ENCODE data around the gene APBB1IP. TPM values are rescaled to one million over a fixed set of nuclear protein-coding genes. Genes with fewer than 3 reads are reported as not detected.

Gene APBB1IP
- total and polyA plus RNA-seq, 9 donors = 1.4 to 3.4 (median 2.1) TPM

GRCh38 chr10:26524161-26524896 lies 86.2 kb downstream of the APBB1IP start:
- DNase-seq = no peak
- WGBS (ENCODE audit: insufficient coverage) = 51% methylated on average over 2 of the region's 6 CpGs
- no peaks in the 10 kb centered on the region for H3K27me3 ChIP-seq (ENCODE audit: control insufficient read depth, insufficient read depth, low read length)
- no peak overlapping the region for H3K4me3 ChIP-seq (ENCODE audit: low read length)
- no peaks in the 10 kb centered on the region for H3K4me1 ChIP-seq (ENCODE audit: control insufficient read depth, insufficient read depth, low read length)
- H3K36me3 ChIP-seq (ENCODE audit: control insufficient read depth, insufficient read depth, low read length) = no peaks in the 10 kb centered on the region
- H3K9me3 ChIP-seq (replicated peaks; ENCODE audit: control insufficient read depth, low read depth, low read length) = no peaks in the 10 kb centered on the region
- no peak overlapping the region for H3K27ac ChIP-seq (ENCODE audit: low read length)

- Histone ChIP-seq H3K27me3 (ENCODE audit: control insufficient read depth, insufficient read depth, low read length) (no peaks in the 10 kb centered on the region), H3K4me3 (ENCODE audit: low read length) (no peak overlapping the region), H3K9me3 (replicated peaks; ENCODE audit: control insufficient read depth, low read depth, low read length) (no peaks in the 10 kb centered on the region), H3K4me1 (ENCODE audit: control insufficient read depth, insufficient read depth, low read length) (no peaks in the 10 kb centered on the region), H3K36me3 (ENCODE audit: control insufficient read depth, insufficient read depth, low read length) (no peaks in the 10 kb centered on the region), H3K27ac (ENCODE audit: low read length) (no peak overlapping the region)
- WGBS (ENCODE audit: insufficient coverage) = 8% methylated on average over 1 of the region's 3 CpGs
- DNase-seq = peak; percentile 10
These were observed 87.4 kb downstream of the APBB1IP start for GRCh38 chr10:26525586-26525985.

DNA sequence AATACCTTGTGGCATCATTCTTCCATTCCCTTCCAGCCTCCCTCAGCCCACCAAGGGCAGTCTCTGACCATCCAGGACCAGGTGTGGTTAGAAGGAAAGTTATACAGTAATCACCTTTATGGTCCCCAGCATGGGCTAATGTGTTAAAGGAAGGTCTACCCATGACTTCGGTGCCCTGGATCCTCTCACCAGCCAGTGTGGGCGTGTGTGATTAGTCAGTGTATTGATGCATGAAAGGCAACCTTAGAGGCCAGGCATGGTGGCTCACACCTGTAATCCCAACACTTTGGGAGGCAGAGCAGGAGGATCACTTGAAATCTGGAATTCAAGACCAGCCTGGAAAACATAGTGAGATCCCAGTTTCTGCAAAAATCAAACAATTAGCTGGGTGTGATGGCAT lies 88.9 kb downstream of the APBB1IP start:
- H3K36me3 ChIP-seq (ENCODE audit: control insufficient read depth, insufficient read depth, low read length) = no peaks in the 10 kb centered on the region
- DNase-seq = no peak
- H3K27ac ChIP-seq (ENCODE audit: low read length) = no peak overlapping the region
- H3K9me3 ChIP-seq (replicated peaks; ENCODE audit: control insufficient read depth, low read depth, low read length) = no peaks in the 10 kb centered on the region
- WGBS (ENCODE audit: insufficient coverage) = no CpG with 5 or more reads among the region's 2 CpGs
- H3K4me1 ChIP-seq (ENCODE audit: control insufficient read depth, insufficient read depth, low read length) = no peaks in the 10 kb centered on the region
- no peak overlapping the region for H3K4me3 ChIP-seq (ENCODE audit: low read length)
- H3K27me3 ChIP-seq (ENCODE audit: control insufficient read depth, insufficient read depth, low read length) = no peaks in the 10 kb centered on the region

- WGBS (ENCODE audit: insufficient coverage) = 67% methylated on average over 2 of the region's 5 CpGs
- Histone ChIP-seq H3K27me3 (ENCODE audit: control insufficient read depth, insufficient read depth, low read length) (no peaks in the 10 kb centered on the region), H3K27ac (ENCODE audit: low read length) (no peak overlapping the region), H3K4me3 (ENCODE audit: low read length) (no peak overlapping the region), H3K36me3 (ENCODE audit: control insufficient read depth, insufficient read depth, low read length) (no peaks in the 10 kb centered on the region), H3K9me3 (replicated peaks; ENCODE audit: control insufficient read depth, low read depth, low read length) (no peaks in the 10 kb centered on the region), H3K4me1 (ENCODE audit: control insufficient read depth, insufficient read depth, low read length) (no peaks in the 10 kb centered on the region)
- DNase-seq = no peak
These were observed 89.9 kb downstream of the APBB1IP start for GRCh38 chr10:26528048-26528447.

DNA sequence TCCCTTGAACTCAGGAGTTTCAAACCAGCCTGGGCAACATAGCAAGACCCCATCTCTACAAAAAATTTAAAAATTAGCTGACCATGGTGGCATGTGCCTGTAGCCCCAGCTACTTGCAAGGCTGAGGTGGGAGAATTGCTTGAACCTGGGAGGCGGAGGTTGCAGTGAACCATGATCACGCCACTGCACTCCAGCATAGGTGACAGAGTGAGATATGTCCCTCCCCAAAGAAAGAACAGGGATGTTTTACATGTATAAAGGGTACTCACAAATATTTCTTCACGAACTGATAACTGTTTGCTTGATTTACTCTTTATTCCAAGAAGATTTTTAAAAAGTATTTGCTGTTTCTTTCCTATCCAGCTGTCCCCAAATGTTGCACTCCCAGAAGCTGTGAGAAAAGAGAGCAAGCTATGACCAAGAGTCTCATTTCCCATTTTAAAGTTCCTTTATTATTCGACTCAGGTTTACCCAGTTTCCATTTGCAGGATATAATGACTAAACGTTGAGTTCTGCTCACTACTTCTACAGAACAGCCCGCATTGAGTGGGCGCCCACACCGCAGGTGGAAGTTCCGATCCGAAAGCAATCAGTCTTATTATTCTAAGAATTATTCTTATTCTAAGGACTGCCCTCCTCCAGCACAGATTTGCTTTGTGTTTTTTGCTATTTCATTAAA lies 90.7 kb downstream of the APBB1IP start:
- Histone ChIP-seq H3K36me3 (ENCODE audit: control insufficient read depth, insufficient read depth, low read length) (no peaks in the 10 kb centered on the region), H3K9me3 (replicated peaks; ENCODE audit: control insufficient read depth, low read depth, low read length) (no peaks in the 10 kb centered on the region), H3K27ac (ENCODE audit: low read length) (no peak overlapping the region), H3K4me1 (ENCODE audit: control insufficient read depth, insufficient read depth, low read length) (no peaks in the 10 kb centered on the region), H3K27me3 (ENCODE audit: control insufficient read depth, insufficient read depth, low read length) (no peaks in the 10 kb centered on the region), H3K4me3 (ENCODE audit: low read length) (no peak overlapping the region)
- peak; percentile 23 for DNase-seq
- 100% methylated on average over 1 of the region's 10 CpGs for WGBS (ENCODE audit: insufficient coverage)

DNA sequence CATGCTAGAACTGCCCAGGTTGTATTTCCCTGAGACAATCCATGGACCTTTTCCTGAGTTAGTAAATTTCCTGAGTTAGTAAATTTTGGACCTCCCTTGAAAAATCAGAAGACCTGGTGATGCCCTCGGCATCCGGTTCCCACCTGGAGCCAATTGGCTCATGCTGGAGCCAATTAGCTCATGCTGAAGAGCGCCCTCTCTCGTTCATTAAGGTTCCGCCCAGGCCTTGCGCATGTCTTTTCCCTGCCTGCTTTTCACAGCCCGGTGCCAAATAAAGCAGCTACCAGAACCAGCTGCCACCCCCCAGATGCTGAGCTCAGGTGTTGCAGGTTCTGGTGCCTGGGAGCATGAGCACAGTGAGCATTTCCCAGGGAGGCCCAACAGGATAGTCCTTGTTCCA lies 96.2 kb downstream of the APBB1IP start:
- Histone ChIP-seq H3K36me3 (ENCODE audit: control insufficient read depth, insufficient read depth, low read length) (no peaks in the 10 kb centered on the region), H3K9me3 (replicated peaks; ENCODE audit: control insufficient read depth, low read depth, low read length) (no peaks in the 10 kb centered on the region), H3K27me3 (ENCODE audit: control insufficient read depth, insufficient read depth, low read length) (no peaks in the 10 kb centered on the region), H3K27ac (ENCODE audit: low read length) (no peak overlapping the region), H3K4me3 (ENCODE audit: low read length) (no peak overlapping the region), H3K4me1 (ENCODE audit: control insufficient read depth, insufficient read depth, low read length) (no peaks in the 10 kb centered on the region)
- no peak for DNase-seq
- WGBS (ENCODE audit: insufficient coverage) = 73% methylated on average over 7 of the region's 7 CpGs

DNA sequence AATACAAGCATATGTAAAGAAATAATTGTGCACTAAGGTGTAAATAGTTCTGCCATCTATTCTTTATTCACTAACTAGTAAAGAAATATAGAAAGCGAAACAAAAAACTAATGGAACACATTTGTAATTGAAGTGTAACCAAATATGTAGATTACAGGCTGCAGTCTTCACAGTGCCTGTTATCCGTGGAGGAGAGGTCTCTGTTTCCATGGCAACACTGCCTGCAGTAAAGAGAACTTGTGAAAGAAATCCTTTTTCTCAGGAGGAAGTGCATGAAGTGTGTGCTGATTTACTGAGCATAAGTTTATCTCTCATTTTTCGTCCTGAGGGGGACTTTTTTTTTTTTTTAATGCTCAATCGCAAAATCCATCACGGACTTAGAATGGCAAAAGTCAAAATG lies 102.5 kb downstream of the APBB1IP start:
- H3K4me1 ChIP-seq (ENCODE audit: control insufficient read depth, insufficient read depth, low read length) = no peaks in the 10 kb centered on the region
- no peaks in the 10 kb centered on the region for H3K9me3 ChIP-seq (replicated peaks; ENCODE audit: control insufficient read depth, low read depth, low read length)
- H3K27me3 ChIP-seq (ENCODE audit: control insufficient read depth, insufficient read depth, low read length) = no peaks in the 10 kb centered on the region
- WGBS (ENCODE audit: insufficient coverage) = 17% methylated on average over 3 of the region's 5 CpGs
- DNase-seq = peak; percentile 37
- H3K36me3 ChIP-seq (ENCODE audit: control insufficient read depth, insufficient read depth, low read length) = no peaks in the 10 kb centered on the region
- no peak overlapping the region for H3K4me3 ChIP-seq (ENCODE audit: low read length)
- no peak overlapping the region for H3K27ac ChIP-seq (ENCODE audit: low read length)

- H3K9me3 ChIP-seq (replicated peaks; ENCODE audit: control insufficient read depth, low read depth, low read length) = no peaks in the 10 kb centered on the region
- H3K4me3 ChIP-seq (ENCODE audit: low read length) = no peak overlapping the region
- DNase-seq = no peak
- H3K4me1 ChIP-seq (ENCODE audit: control insufficient read depth, insufficient read depth, low read length) = no peaks in the 10 kb centered on the region
- no peak overlapping the region for H3K27ac ChIP-seq (ENCODE audit: low read length)
- no peaks in the 10 kb centered on the region for H3K27me3 ChIP-seq (ENCODE audit: control insufficient read depth, insufficient read depth, low read length)
- no peaks in the 10 kb centered on the region for H3K36me3 ChIP-seq (ENCODE audit: control insufficient read depth, insufficient read depth, low read length)
- 80% methylated on average over 4 of the region's 7 CpGs for WGBS (ENCODE audit: insufficient coverage)
These were observed 105.6 kb downstream of the APBB1IP start for GRCh38 chr10:26543567-26544306.

DNA sequence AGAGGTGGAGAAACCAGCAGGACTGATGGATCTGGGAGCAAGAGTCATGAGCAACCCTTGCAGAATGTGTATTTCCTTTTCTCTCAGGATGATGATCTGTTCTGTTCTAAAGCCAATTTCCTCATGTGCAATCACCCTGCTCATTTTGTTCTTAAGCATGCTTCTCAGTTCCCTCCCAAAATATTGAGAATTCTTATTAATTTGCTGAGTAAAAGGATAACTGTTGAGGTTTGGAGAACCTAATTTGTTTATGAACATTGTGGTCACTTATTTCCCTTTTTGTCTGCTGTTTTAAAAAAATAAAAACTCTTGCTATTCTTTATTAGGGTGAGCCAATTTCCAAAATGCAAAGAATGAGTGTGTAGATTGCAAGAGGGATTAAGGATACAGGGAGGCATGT lies 106.8 kb downstream of the APBB1IP start:
- Histone ChIP-seq H3K9me3 (replicated peaks; ENCODE audit: control insufficient read depth, low read depth, low read length) (no peaks in the 10 kb centered on the region), H3K36me3 (ENCODE audit: control insufficient read depth, insufficient read depth, low read length) (no peaks in the 10 kb centered on the region), H3K27me3 (ENCODE audit: control insufficient read depth, insufficient read depth, low read length) (no peaks in the 10 kb centered on the region), H3K27ac (ENCODE audit: low read length) (no peak overlapping the region), H3K4me1 (ENCODE audit: control insufficient read depth, insufficient read depth, low read length) (no peaks in the 10 kb centered on the region), H3K4me3 (ENCODE audit: low read length) (no peak overlapping the region)
- DNase-seq = no peak

DNA sequence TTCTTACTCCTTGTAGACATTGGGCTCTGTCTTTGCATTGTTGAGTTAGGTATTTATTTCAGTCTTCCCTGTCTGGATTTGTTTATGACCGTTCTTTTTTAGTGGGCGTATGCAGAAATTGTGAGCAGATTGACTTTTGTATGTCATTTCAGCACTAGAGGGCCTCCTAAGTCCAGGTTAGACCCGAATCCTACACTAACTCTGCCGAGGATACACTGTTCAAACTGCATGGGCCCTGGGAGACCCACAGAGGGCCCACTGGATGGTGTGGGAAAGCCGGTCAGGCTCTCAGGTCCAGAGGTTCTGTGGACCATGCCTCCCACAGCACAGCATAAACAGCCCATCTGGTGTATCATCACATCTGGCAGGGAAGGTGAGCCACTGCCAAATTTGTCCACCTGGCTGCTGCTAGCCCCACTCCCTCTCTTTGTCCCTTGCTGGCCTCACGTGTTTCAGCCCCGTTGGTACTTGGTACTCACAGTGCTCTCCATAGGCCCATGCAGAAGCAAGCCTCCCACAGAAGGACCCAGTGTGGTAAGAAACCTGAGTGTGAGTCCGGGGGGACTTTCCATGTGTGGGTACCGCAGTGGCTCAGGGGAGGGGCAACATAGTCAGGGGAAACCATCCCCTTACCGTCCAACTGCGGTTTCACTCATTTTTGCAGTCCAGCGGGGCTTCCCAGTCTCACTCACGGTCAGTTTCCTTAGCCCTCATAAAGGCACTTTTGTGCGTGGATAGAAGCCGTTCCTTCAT lies 112.8 kb downstream of the APBB1IP start:
- no peaks in the 10 kb centered on the region for H3K4me1 ChIP-seq (ENCODE audit: control insufficient read depth, insufficient read depth, low read length)
- H3K36me3 ChIP-seq (ENCODE audit: control insufficient read depth, insufficient read depth, low read length) = no peaks in the 10 kb centered on the region
- H3K27ac ChIP-seq (ENCODE audit: low read length) = no peak overlapping the region
- H3K27me3 ChIP-seq (ENCODE audit: control insufficient read depth, insufficient read depth, low read length) = no peaks in the 10 kb centered on the region
- WGBS (ENCODE audit: insufficient coverage) = 83% methylated on average over 10 of the region's 15 CpGs
- no peaks in the 10 kb centered on the region for H3K9me3 ChIP-seq (replicated peaks; ENCODE audit: control insufficient read depth, low read depth, low read length)
- no peak for DNase-seq
- H3K4me3 ChIP-seq (ENCODE audit: low read length) = no peak overlapping the region

Measured in muscle of leg (tissue), 11 donors.